GM18907 (cell line): ENCODE data around the gene NUDT14.

ENCODE experiments used
- ATAC-seq: cut with Tn5 transposase; IDR thresholded peaks from one replicate; pipeline ENCODE4 v1.9.1; 2021; ENCODE audit warnings: mild to moderate bottlenecking, moderate library complexity; ENCODE audit not compliant: unreplicated experiment

NUDT14 gene

GRCh38 chr14:105147671-105148603 is 33.2 kb downstream of the NUDT14 start:
- no peak for ATAC-seq

GRCh38 chr14:105146976-105147635 is 34.0 kb downstream of the NUDT14 start:
- ATAC-seq, result no peak

- no peak for ATAC-seq
These were observed 34.7 kb downstream of the NUDT14 start for GRCh38 chr14:105146181-105146975.

- ATAC-seq, result no peak
These were observed 35.5 kb downstream of the NUDT14 start for GRCh38 chr14:105145381-105146180.

- ATAC-seq, result no peak
These were observed 36.3 kb downstream of the NUDT14 start for GRCh38 chr14:105144666-105145380.

GRCh38 chr14:105144026-105144665 is 37.0 kb downstream of the NUDT14 start:
- no peak for ATAC-seq

- no peak for ATAC-seq
These were observed 37.6 kb downstream of the NUDT14 start for GRCh38 chr14:105143451-105144025.

GRCh38 chr14:105142651-105143450 is 38.3 kb downstream of the NUDT14 start:
- ATAC-seq, result no peak

GRCh38 chr14:105141486-105142281 is 39.4 kb downstream of the NUDT14 start:
- no peak for ATAC-seq

- no peak for ATAC-seq
These were observed 40.1 kb downstream of the NUDT14 start for GRCh38 chr14:105141026-105141425.

GRCh38 chr14:105140581-105140980 is 40.5 kb downstream of the NUDT14 start:
- no peak for ATAC-seq

GRCh38 chr14:105139831-105140239 is 41.3 kb downstream of the NUDT14 start:
- ATAC-seq, result no peak

- no peak for ATAC-seq
These were observed 41.8 kb downstream of the NUDT14 start for GRCh38 chr14:105139212-105139825.

GRCh38 chr14:105138551-105139111 is 42.5 kb downstream of the NUDT14 start:
- no peak for ATAC-seq

- no peak for ATAC-seq
These were observed 43.0 kb downstream of the NUDT14 start for GRCh38 chr14:105138021-105138541.

- no peak for ATAC-seq
These were observed 43.6 kb downstream of the NUDT14 start for GRCh38 chr14:105137481-105138020.
